Urothelium cell line (cell line): Measurements from ENCODE around the gene ATP23.

Experiments used
- DNase-seq: peaks from one replicate; pipeline ENCODE4 v3.0.0; 2011; ENCODE audit warnings: low spot score, mixed read lengths
- FAIRE-seq: peaks from 2 replicates; lab custom pipeline; 2011; peaks lifted over from hg19 to GRCh38; lab: Jason Lieb, UNC

ATP23 gene

DNA sequence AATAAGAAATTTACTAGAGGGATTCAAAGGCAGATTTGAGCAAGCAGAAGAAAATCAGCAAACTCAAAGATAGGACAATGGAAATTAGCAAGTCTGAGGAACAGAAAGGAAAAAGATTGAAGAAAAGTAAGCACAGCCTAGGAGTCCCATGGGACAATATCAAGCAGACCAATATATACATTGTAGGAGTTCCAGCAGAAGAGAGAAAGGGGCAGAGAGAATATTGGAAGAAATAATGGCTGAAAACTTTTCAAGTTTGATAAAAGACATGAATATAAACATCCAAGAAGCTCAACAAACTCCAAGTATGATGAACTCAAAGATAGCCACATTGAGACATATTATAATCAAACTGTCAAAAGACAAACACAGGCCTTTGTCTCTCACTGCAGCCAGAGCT lies 25.2 kb downstream of the ATP23 start:
- FAIRE-seq (no peak), DNase-seq (no peak)

DNA sequence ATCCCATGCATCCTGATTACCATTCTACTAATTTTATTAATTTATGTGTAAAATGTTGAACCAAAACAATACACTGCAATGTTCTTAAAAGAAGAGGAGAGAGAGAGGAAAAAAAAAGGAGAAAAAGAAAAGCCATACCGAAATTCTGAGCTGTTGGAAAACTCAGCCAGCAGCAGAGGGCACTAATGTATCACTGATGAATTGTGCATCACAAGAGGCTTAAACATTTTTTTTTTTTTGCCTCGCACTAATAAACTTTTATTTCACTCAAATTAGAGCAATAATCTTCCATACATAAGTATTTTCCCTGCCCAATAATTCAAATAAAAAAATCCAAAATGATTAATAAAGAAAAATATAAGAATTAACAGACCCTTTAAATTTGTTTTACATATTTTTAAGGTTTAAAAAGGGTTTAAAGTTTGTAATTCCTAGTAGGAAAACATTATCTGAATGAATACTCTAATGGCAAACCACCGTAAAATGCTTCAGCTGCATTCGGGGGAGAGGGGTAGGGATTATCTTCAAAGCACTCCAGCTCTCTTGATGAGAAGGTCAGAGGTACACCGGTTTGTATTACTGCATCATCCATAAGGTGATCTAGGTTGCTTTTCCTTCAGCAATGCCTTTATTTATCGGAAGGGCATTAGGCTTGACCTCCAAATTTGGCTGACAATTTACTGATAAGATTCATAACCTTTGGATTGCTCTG lies 41.9 kb downstream of the ATP23 start:
- DNase-seq = no peak
- FAIRE-seq = no peak

- FAIRE-seq = no peak
- no peak for DNase-seq
These were observed 42.6 kb downstream of the ATP23 start for GRCh38 chr12:57983858-57984505.

DNA sequence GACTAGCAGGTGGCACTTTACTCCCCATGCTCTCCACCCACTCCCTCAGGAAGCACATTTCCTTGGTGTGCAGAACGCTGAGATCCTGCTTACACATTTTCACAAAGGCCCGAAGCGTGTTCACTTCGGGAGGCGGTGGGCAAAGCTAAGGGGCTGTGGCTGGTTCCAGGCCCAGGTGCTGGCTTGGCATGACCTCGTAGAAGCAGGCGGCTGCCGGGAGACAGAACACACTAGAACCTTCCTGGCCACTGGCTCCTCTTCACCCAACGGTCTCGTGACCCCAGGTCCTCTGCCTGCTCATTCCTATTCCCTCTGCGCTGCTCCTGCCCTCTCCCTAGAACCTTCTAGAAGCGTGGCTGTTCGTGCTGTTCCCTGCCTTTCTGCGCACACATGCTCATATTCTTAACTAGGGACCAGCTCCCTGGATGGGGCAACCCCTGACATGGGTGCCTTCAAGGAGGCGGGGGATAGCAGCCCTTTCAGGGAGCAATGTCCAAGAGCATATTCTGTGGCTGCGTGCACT lies 43.3 kb downstream of the ATP23 start:
- FAIRE-seq (no peak), DNase-seq (no peak)

- FAIRE-seq = no peak
- no peak for DNase-seq
These were observed 44.3 kb downstream of the ATP23 start for GRCh38 chr12:57985685-57986084.

GRCh38 chr12:57989838-57990237 lies 48.5 kb downstream of the ATP23 start:
- DNase-seq (no peak), FAIRE-seq (no peak)

GRCh38 chr12:57990241-57990883 lies 49.0 kb downstream of the ATP23 start:
- FAIRE-seq = no peak
- DNase-seq = no peak

DNA sequence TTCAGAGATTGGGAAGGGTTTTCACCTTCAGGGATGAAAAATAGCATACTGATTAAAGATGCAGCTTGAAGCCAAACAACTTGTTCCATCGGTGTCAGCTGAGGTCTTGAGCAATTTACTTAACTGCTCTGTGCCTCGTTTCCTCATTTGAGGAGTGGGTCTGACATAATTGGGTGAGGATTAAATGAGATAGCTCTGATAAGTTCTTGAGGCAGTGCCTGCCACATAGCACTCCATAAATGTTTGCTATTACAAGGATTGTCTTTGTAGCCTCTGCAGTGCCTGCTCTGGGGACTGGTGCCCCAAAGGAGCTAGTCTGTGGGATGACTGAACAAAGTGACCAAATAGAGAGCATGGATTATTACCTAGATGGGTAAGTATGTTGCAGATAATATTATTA lies 50.6 kb downstream of the ATP23 start:
- DNase-seq (no peak), FAIRE-seq (no peak)

DNA sequence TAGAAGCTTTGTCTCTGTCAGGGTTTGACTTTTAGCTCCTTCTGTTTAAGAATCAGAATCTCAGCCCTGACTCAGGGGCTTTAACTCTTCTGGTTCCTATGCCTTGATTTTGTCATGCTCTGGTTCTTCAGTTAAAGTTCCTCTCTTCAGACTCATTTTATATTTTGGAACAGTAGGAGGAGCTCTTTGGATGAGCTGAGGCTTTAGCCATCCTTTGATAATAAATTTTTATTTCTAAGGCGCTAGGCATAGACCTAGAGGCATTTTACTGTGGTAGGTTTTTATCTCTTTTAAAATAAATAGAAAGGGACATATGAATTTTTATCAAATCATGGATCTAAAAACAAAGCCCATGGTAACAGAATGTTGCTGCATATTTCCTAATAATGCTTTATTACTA lies 51.7 kb downstream of the ATP23 start:
- DNase-seq (no peak), FAIRE-seq (no peak)

DNA sequence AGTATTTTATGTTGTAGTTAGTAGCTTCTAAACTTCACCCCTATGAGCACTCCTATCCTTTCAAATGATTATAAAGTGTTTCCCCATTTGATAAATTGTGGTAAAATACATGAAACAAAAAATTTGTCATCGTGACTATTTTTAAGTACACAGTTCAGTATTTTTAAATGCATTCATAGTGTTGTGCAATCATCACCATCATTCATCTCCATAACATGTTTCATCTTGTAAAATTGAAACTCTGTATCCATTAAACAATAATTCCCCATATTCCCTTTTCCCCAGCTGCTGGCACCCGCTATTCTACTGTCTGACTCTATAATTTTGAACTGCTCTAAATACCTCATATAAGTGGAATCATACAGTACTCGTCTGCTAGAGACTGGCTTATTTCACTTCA lies 52.5 kb downstream of the ATP23 start:
- FAIRE-seq (no peak), DNase-seq (no peak)

DNA sequence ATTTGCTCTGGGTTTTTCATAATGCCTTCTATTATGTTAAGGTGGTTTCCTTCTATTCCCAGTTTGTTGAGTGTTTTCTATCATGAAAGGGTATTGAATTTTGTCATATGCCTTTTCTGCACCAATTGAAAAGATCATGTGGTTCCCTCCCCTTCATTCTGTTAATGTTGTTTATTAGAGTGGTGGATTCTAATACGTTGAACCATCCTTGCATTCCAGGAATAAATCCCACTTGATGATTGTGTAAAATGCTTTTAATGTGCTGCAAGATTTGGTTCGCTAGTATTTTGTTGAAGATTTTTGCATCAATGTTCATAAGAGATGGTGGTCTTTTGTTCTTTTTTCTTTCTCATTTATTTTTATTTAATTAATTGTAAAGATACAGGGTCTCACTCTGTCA lies 55.2 kb downstream of the ATP23 start:
- FAIRE-seq = no peak
- no peak for DNase-seq

DNA sequence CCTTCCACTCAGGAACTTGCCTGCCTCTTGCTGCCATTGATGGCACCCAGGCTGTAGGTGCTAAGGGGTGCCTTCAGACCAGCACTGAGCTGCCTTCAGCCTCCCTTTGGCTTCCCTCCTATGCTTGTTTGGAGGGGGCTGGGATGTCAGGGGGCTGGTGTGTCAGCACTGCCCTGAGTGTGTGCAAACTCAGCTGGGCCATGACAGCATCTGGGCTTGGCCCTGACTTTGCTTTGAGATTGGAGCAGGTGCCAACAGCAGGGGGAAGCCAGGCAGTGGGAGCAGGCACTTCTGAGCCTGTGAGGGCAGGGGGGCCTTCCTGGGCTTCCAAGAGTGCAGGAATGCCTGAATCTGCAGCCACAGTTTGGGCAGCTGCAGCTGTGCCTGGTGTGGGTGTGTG lies 56.9 kb downstream of the ATP23 start:
- DNase-seq (no peak), FAIRE-seq (no peak)

- FAIRE-seq = no peak
These were observed 59.1 kb downstream of the ATP23 start for GRCh38 chr12:58000499-58000898.

DNA sequence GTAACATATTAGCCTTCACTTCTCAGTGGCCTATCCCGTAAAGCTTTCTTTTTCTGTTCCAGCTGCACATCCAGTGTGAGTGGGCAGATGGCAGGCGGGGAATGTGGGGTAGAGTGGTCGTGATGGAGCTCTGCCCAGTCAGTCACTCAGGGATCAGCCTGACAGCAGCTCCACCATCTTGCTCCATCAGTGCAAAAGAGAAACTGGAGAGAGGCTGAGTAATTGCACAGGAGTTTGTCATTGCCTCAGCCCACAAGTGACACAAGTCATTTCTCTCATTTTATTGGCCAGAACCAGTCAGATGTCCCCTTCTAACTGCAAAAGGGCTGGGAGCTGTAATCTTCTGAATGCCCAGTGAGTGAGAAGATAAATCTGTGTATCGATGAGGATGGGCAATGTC lies 66.5 kb downstream of the ATP23 start:
- FAIRE-seq (no peak), DNase-seq (no peak)

More at GRCh38 chr12:58000499-58000898, 59.1 kb downstream of the ATP23 start:
- DNase-seq = no peak

DNA sequence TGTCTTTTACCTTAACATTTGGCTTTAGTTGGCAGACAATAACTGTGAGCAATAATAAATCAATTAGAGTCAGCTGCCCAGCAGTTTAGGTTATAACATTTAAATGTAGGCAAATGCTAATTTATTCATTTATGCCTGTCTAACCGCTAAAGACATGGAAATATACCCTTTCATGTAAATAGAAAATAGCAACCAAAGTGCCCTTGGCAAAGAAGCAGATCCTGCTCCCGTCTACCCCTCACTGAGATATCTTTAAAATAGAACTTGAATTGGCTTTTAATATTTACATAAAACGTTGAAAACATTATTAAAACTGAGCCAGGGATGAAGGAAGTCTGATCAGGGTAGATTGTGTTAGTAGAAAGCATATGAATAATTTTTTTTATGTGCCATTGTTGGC lies 67.3 kb downstream of the ATP23 start:
- no peak for FAIRE-seq
- no peak for DNase-seq
